Chondrocyte (in vitro differentiated cells): ENCODE measurements around the gene M1AP. TPM values are rescaled to one million over a fixed set of nuclear protein-coding genes. Genes with fewer than 3 reads are reported as not detected.

Source experiments
- DNase-seq: peaks from one replicate; pipeline ENCODE4 v3.0.0; 2021; ENCODE audit warnings: mixed read lengths, low spot score
- H3K27ac Mint-ChIP-seq: one replicate; pipeline ENCODE4 v1.8.0; 2021; ENCODE audit warnings: mild to moderate bottlenecking, moderate library complexity, mixed read lengths; ENCODE audit not compliant: unreplicated experiment
- H3K27me3 Mint-ChIP-seq: 2 replicates; pipeline ENCODE4 v1.8.0; 2021; ENCODE audit warnings: low read depth, mixed read lengths
- H3K36me3 Mint-ChIP-seq: 2 replicates; pipeline ENCODE4 v1.8.0; 2021; ENCODE audit warnings: low read depth, mixed read lengths
- H3K4me1 Mint-ChIP-seq: 2 replicates; pipeline ENCODE4 v1.8.0; 2021; ENCODE audit warnings: low read depth, mild to moderate bottlenecking, mixed read lengths
- H3K4me3 Mint-ChIP-seq: one replicate; pipeline ENCODE4 v1.8.0; 2021; ENCODE audit warnings: mild to moderate bottlenecking, moderate library complexity, mixed read lengths; ENCODE audit not compliant: unreplicated experiment
- H3K9me3 Mint-ChIP-seq: 2 replicates; pipeline ENCODE4 v1.8.0; 2021; ENCODE audit warnings: low read depth, mixed read lengths
- CTCF ChIP-seq: fragments of 200-600 bp; sonication (generic); IDR thresholded peaks from 2 replicates; pipeline ENCODE4 v1.5.0; 2021; ENCODE audit warnings: antibody characterized with exemption, mild to moderate bottlenecking, moderate library complexity
- total RNA-seq: library from RNA; stranded (reverse); gene quantifications from 3 replicates; pipeline ENCODE4 v1.2.1, GENCODE V29; 2021

M1AP gene
- total RNA-seq, 1 donor from 2014 or later = 0.35 TPM

- H3K4me3 Mint-ChIP-seq = peak overlapping the region; percentile 98
- H3K36me3 Mint-ChIP-seq = peaks cover 23% of the 10 kb centered on the region
- H3K27ac Mint-ChIP-seq = peak overlapping the region; percentile 95
- peak; percentile 72 for DNase-seq
- no peak for TF ChIP-seq CTCF
- H3K27me3 Mint-ChIP-seq = no peaks in the 10 kb centered on the region
- no peaks in the 10 kb centered on the region for H3K9me3 Mint-ChIP-seq
- peaks cover 40% of the 10 kb centered on the region for H3K4me1 Mint-ChIP-seq
Observed at GRCh38 chr2:74528600-74529356, 119.4 kb downstream of the M1AP start.

- Mint-ChIP-seq H3K36me3 (peaks cover 20% of the 10 kb centered on the region), H3K9me3 (no peaks in the 10 kb centered on the region), H3K4me1 (peaks cover 39% of the 10 kb centered on the region), H3K27ac (no peak overlapping the region), H3K27me3 (peaks cover 2% of the 10 kb centered on the region), H3K4me3 (peak overlapping the region; percentile 98)
- TF ChIP-seq CTCF = no peak
- DNase-seq = peak; percentile 77
Observed at GRCh38 chr2:74527741-74528140, 120.4 kb downstream of the M1AP start.

- peaks cover 8% of the 10 kb centered on the region for H3K27me3 Mint-ChIP-seq
- no peak overlapping the region for H3K4me3 Mint-ChIP-seq
- peaks cover 19% of the 10 kb centered on the region for H3K36me3 Mint-ChIP-seq
- DNase-seq = peak; percentile 50
- no peak overlapping the region for H3K27ac Mint-ChIP-seq
- TF ChIP-seq CTCF = no peak
- H3K4me1 Mint-ChIP-seq = peaks cover 30% of the 10 kb centered on the region
- no peaks in the 10 kb centered on the region for H3K9me3 Mint-ChIP-seq
Observed at GRCh38 chr2:74526649-74527230, 121.4 kb downstream of the M1AP start.

DNA sequence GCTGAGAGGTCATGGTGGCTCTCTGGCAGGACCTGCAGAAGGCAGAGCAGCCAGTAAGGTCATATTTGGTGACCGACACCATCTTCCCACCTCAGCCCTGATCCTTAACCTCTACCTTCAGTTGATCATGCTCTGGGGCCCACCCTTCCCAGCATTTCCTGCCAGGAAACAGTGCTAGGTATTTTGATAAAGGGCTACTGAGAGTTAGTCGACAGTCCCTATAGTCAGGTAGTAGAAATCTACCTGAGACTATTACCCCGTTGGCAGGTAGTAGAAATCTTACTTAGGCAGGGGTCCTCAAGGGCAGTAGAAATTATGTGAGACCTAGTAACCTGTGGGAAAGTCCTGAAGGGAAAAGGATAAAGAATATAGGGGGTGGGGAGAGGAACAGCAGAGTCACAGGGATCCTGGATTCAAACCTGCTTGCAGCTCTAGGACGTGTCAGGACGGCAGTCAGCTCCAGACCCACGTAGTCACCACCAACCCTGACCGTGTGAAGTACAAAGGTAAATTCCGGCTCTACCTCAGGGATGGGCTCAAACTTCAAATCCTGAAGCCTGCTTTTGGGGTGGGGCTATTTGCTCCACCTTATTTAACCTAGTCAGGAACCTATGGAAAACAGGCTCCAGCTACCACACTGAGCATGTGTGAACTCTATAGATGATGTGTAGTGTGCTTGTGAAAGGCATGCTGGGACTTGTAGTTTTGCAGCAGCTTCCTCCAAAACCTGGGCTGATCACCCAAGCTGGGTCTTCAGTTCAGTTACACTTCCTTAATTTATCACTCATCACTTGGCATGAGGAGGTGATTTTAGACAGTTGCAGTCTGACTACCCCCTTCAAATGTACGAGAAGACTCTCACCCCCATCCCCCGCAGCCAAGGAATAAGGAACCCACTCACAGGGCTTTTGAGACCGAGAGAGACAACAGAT lies 122.1 kb downstream of the M1AP start, which contains the start of gene DQX1:
Gene DQX1 (minus strand): TSS at position 515 of the 932 bp plus-strand sequence. CDS start 502 bp downstream, at position 13.
- Mint-ChIP-seq H3K4me1 (peaks cover 22% of the 10 kb centered on the region), H3K4me3 (no peak within 1 kb of the TSS), H3K27me3 (peaks cover 12% of the 10 kb centered on the region), H3K9me3 (no peaks in the 10 kb centered on the region), H3K27ac (no peak within 1 kb of the TSS), H3K36me3 (peaks cover 19% of the 10 kb centered on the region)
- no peak for TF ChIP-seq CTCF
- peak; percentile 27 for DNase-seq
